Bronchial epithelial cell (primary cell): ENCODE results near the gene TPK1. TPM values are rescaled to one million over a fixed set of nuclear protein-coding genes. Genes with fewer than 3 reads are reported as not detected.

ENCODE experiments used
- DNase-seq: peaks from one replicate; pipeline ENCODE4 v3.0.0-alpha.2; 2010; ENCODE audit warnings: low read depth
- FAIRE-seq: peaks from 2 replicates; lab custom pipeline; 2011; peaks lifted over from hg19 to GRCh38; lab: Jason Lieb, UNC
- H3K27me3 ChIP-seq: 2 replicates; pipeline ENCODE4 v1.5.1; 2011; ENCODE audit warnings: low read length; ENCODE audit not compliant: control insufficient read depth, insufficient read depth
- H3K36me3 ChIP-seq: 2 replicates; pipeline ENCODE4 v1.5.1; 2011; ENCODE audit warnings: low read length; ENCODE audit not compliant: control insufficient read depth, insufficient read depth
- H3K4me3 ChIP-seq: 2 replicates; pipeline ENCODE4 v1.5.1; 2011; ENCODE audit warnings: mild to moderate bottlenecking, low read depth, low read length, control low read depth
- CTCF ChIP-seq: IDR thresholded peaks from 2 replicates; pipeline ENCODE4 v1.5.1; 2011; ENCODE audit warnings: mild to moderate bottlenecking, moderate library complexity, low read length, control low read depth, inconsistent platforms; ENCODE audit not compliant: insufficient read depth, severe bottlenecking
- total RNA-seq: library from RNA; depleted of rRNA; stranded (reverse); fragments of >200 nt; gene quantifications from 2 replicates; pipeline ENCODE4 v1.2.1, GENCODE V29; 2014

TPK1 gene
- total RNA-seq, 1 donor from 2014 or later = 2.4 TPM

GRCh38 chr7:144403649-144404061 is 432.2 kb downstream of the TPK1 start, which contains the start of gene NOBOX:
NOBOX (minus strand) TSS chr7:144403693.
- no peak for FAIRE-seq
- Histone ChIP-seq H3K36me3 (no peaks in the 10 kb centered on the region), H3K27me3 (no peaks in the 10 kb centered on the region), H3K4me3 (no peak within 1 kb of the TSS)
- DNase-seq = no peak
- TF ChIP-seq CTCF = no peak

GRCh38 chr7:144403102-144403501 is 432.8 kb downstream of the TPK1 start:
- FAIRE-seq (no peak), DNase-seq (no peak)
- Histone ChIP-seq H3K27me3 (no peaks in the 10 kb centered on the region), H3K4me3 (no peak overlapping the region), H3K36me3 (no peaks in the 10 kb centered on the region)
- TF ChIP-seq CTCF = no peak
